ENCODE results near the gene UCKL1.

DNA sequence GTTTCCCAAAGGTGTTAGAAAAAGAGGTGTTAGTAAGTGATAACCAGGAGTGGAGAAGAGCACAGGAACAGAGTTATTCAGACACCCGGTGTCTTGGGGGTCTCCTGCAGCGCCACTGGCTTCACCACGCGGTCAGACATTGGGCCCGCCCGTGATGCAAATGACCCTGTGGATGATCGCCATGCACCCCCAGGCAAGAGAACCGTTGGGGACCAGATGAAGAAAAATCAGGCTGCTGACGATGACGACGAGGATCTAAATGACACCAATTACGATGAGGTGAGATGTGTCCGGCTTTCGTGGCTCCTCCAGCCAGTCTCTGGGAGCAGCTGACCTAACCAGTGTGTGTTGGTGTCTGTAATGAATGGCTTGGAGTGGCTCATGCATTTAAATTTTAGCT is 26.7 kb upstream of the UCKL1 start:
- TF ChIP-seq, protein P1, sequence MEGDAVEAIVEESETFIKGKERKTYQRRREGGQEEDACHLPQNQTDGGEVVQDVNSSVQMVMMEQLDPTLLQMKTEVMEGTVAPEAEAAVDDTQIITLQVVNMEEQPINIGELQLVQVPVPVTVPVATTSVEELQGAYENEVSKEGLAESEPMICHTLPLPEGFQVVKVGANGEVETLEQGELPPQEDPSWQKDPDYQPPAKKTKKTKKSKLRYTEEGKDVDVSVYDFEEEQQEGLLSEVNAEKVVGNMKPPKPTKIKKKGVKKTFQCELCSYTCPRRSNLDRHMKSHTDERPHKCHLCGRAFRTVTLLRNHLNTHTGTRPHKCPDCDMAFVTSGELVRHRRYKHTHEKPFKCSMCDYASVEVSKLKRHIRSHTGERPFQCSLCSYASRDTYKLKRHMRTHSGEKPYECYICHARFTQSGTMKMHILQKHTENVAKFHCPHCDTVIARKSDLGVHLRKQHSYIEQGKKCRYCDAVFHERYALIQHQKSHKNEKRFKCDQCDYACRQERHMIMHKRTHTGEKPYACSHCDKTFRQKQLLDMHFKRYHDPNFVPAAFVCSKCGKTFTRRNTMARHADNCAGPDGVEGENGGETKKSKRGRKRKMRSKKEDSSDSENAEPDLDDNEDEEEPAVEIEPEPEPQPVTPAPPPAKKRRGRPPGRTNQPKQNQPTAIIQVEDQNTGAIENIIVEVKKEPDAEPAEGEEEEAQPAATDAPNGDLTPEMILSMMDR (IDR thresholded peaks at IDR 0.05; ENCODE audit: insufficient read depth, low read length, poor library complexity, severe bottlenecking), result no peak
- TF ChIP-seq EZH2phosphoT487 (conservative IDR thresholded peaks at IDR 0.05; ENCODE audit: low read length), result no peak
